DND-41 (cell line): ENCODE measurements around the gene FPR2.

ENCODE experiments used
- CTCF ChIP-seq: IDR thresholded peaks from 2 replicates; pipeline ENCODE4 v1.5.1; 2012; ENCODE audit warnings: borderline replicate concordance, low read length, moderate library complexity, mild to moderate bottlenecking; ENCODE audit not compliant: poor library complexity, severe bottlenecking; ENCODE audit errors: extremely low read depth
- EZH2 ChIP-seq: IDR thresholded peaks from 3 replicates; pipeline ENCODE4 v1.6.1; 2012; ENCODE audit warnings: borderline replicate concordance, low read depth, mild to moderate bottlenecking, moderate library complexity, low read length, inconsistent platforms; ENCODE audit not compliant: severe bottlenecking

DNA sequence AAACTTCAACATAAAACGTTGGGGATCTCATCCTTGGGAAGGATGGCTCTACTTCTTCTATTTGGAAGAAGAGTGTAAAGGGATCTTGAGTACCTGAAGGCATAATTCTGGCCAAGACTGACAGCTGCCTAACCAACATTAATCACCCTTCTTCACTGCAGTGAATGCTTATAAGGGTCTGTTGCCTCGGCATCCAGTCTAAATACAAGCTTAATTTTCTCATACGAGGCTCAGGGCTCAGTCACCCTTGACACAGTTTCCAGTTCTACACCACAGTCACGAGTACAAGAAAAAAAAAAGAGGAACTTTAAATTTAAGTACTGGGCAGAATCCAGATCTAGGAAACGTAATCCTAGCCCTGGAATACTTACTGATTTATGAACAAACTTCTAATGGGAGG, 43.0 kb downstream of the FPR2 start:
- TF ChIP-seq CTCF: no peak
- no peak for TF ChIP-seq EZH2
